ENCODE measurements around the gene ENHO.

The ENHO gene

GRCh38 chr9:34524349-34524748 lies 1.6 kb upstream of the ENHO start:
- DNase-seq (ENCODE audit: low read depth), result no peak

GRCh38 chr9:34522091-34522887 lies 501 bp downstream of the ENHO start:
- DNase-seq (ENCODE audit: low read depth), result no peak

- DNase-seq (ENCODE audit: low read depth), result no peak
Observed at GRCh38 chr9:34521406-34522045, 1.3 kb downstream of the ENHO start.

- no peak for DNase-seq (ENCODE audit: low read depth)
Observed at GRCh38 chr9:34520505-34521385, 2.0 kb downstream of the ENHO start.

GRCh38 chr9:34520096-34520495 lies 2.7 kb downstream of the ENHO start:
- DNase-seq (ENCODE audit: low read depth), result no peak

GRCh38 chr9:34519321-34520020 lies 3.3 kb downstream of the ENHO start:
- no peak for DNase-seq (ENCODE audit: low read depth)

- no peak for DNase-seq (ENCODE audit: low read depth)
Observed at GRCh38 chr9:34518896-34519295, 3.9 kb downstream of the ENHO start.

- DNase-seq (ENCODE audit: low read depth), result no peak
Observed at GRCh38 chr9:34518110-34518616, 4.6 kb downstream of the ENHO start.

- DNase-seq (ENCODE audit: low read depth), result no peak
Observed at GRCh38 chr9:34517185-34517584, 5.6 kb downstream of the ENHO start.

- DNase-seq (ENCODE audit: low read depth), result no peak
Observed at GRCh38 chr9:34515959-34516358, 6.8 kb downstream of the ENHO start.

GRCh38 chr9:34514816-34515215 lies 8.0 kb downstream of the ENHO start:
- DNase-seq (ENCODE audit: low read depth), result no peak

- DNase-seq (ENCODE audit: low read depth), result no peak
Observed at GRCh38 chr9:34514401-34514800, 8.4 kb downstream of the ENHO start.

- no peak for DNase-seq (ENCODE audit: low read depth)
Observed at GRCh38 chr9:34513567-34514214, 9.1 kb downstream of the ENHO start.

GRCh38 chr9:34512131-34513078 lies 10.4 kb downstream of the ENHO start:
- DNase-seq (ENCODE audit: low read depth), result no peak

GRCh38 chr9:34510497-34511468 lies 12.0 kb downstream of the ENHO start:
- DNase-seq (ENCODE audit: low read depth), result no peak

GRCh38 chr9:34508951-34509350 lies 13.8 kb downstream of the ENHO start:
- no peak for DNase-seq (ENCODE audit: low read depth)

GRCh38 chr9:34508463-34508862 lies 14.3 kb downstream of the ENHO start:
- no peak for DNase-seq (ENCODE audit: low read depth)

- no peak for DNase-seq (ENCODE audit: low read depth)
Observed at GRCh38 chr9:34507966-34508365, 14.8 kb downstream of the ENHO start.

- no peak for DNase-seq (ENCODE audit: low read depth)
Observed at GRCh38 chr9:34507556-34507955, 15.2 kb downstream of the ENHO start.
